MCF 10A (cell line): ENCODE measurements around the gene ZNF574. TPM values are rescaled to one million over a fixed set of nuclear protein-coding genes. Genes with fewer than 3 reads are reported as not detected.

Source experiments
- BruUV-seq: library from RNA; stranded (reverse); fragments of 400-500 nt; replicated peaks from 2 replicates; lab custom pipeline; 2021; lab: Mats Ljungman, UMichigan
- CTCF ChIA-PET: fragments of 300-600 bp; sonication (Branson Sonifier 250); formaldehyde crosslinking; extraction: SDS; loops from one replicate; lab custom pipeline; 2021; ENCODE audit warnings: antibody characterized with exemption, inconsistent platforms; lab: Yijun Ruan, JAX
- POLR2A ChIA-PET: fragments of 300-600, 350-650 bp; sonication (Branson Sonifier 250); formaldehyde crosslinking; extraction: SDS; loops from one replicate; lab custom pipeline; 2020; ENCODE audit warnings: antibody characterized with exemption, inconsistent platforms; lab: Yijun Ruan, JAX
- DNase-seq: peaks from one replicate; pipeline ENCODE4 v3.0.0-alpha.2; 2018; ENCODE audit not compliant: unreplicated experiment
- H3K27ac Mint-ChIP-seq: one replicate; pipeline ENCODE4 v1.8.0; 2022; ENCODE audit warnings: mild to moderate bottlenecking, low read depth, mixed read lengths; ENCODE audit not compliant: unreplicated experiment
- H3K27me3 Mint-ChIP-seq: one replicate; pipeline ENCODE4 v1.8.0; 2022; ENCODE audit warnings: mixed read lengths; ENCODE audit not compliant: insufficient read depth, unreplicated experiment
- H3K36me3 Mint-ChIP-seq: one replicate; pipeline ENCODE4 v1.8.0; 2022; ENCODE audit warnings: mild to moderate bottlenecking, moderate library complexity, mixed read lengths; ENCODE audit not compliant: insufficient read depth, unreplicated experiment
- H3K4me1 Mint-ChIP-seq: one replicate; pipeline ENCODE4 v1.8.0; 2022; ENCODE audit warnings: mixed read lengths; ENCODE audit not compliant: insufficient read depth, unreplicated experiment
- H3K4me3 Mint-ChIP-seq: one replicate; pipeline ENCODE4 v1.8.0; 2022; ENCODE audit warnings: mild to moderate bottlenecking, moderate library complexity, mixed read lengths; ENCODE audit not compliant: unreplicated experiment
- H3K9me3 Mint-ChIP-seq: one replicate; pipeline ENCODE4 v1.8.0; 2022; ENCODE audit warnings: mixed read lengths; ENCODE audit not compliant: unreplicated experiment
- CTCF ChIP-seq: fragments of 200-600 bp; IDR thresholded peaks from one replicate; pipeline ENCODE4 v1.8.0; 2022; ENCODE audit warnings: antibody characterized with exemption, mild to moderate bottlenecking; ENCODE audit not compliant: unreplicated experiment
- intact Hi-C: fragments of 100-400 bp; cut with micrococcal nuclease; formaldehyde crosslinking; loops from 2 replicates; pipeline ENCODE4 v1.14.1; 2022
- total RNA-seq: library from RNA; stranded (reverse); gene quantifications from 2 replicates; pipeline ENCODE4 v1.2.3, GENCODE V29; 2022

The ZNF574 gene
- total RNA-seq, 1 experiment from 2014 or later: 12.2 TPM

GRCh38 chr19:42086770-42087550, 11.0 kb downstream of the ZNF574 start:
- TF ChIP-seq CTCF: no peak
- intact Hi-C loops: no loop called here
- no peak overlapping the region for H3K4me3 Mint-ChIP-seq
- H3K9me3 Mint-ChIP-seq: no peaks in the 10 kb centered on the region
- no TSS peak for BruUV-seq
- H3K27me3 Mint-ChIP-seq: no peaks in the 10 kb centered on the region
- no peak for DNase-seq
- H3K4me1 Mint-ChIP-seq: peaks cover 12% of the 10 kb centered on the region
- H3K27ac Mint-ChIP-seq: no peak overlapping the region
- H3K36me3 Mint-ChIP-seq: peaks cover 11% of the 10 kb centered on the region
- ChIA-PET POLR2A (no interaction called here), CTCF (interaction anchor here (0.6 to 0.7 kb wide), 3 partner anchors 28 to 114 kb away, joined by 3 read pairs; no protein-coding TSS in a partner anchor)

- intact Hi-C loops: no loop called here
- Mint-ChIP-seq H3K4me1 (peaks cover 18% of the 10 kb centered on the region), H3K27ac (no peak overlapping the region), H3K4me3 (no peak overlapping the region), H3K27me3 (no peaks in the 10 kb centered on the region), H3K9me3 (no peaks in the 10 kb centered on the region), H3K36me3 (peaks cover 4% of the 10 kb centered on the region)
- BruUV-seq: no TSS peak
- POLR2A ChIA-PET: no interaction called here
- CTCF ChIA-PET: no interaction called here
- no peak for TF ChIP-seq CTCF
- no peak for DNase-seq
Observed at GRCh38 chr19:42088471-42089190, 12.7 kb downstream of the ZNF574 start.

- intact Hi-C loops: no loop called here
- no peak for DNase-seq
- no peaks in the 10 kb centered on the region for H3K27me3 Mint-ChIP-seq
- ChIA-PET CTCF (no interaction called here), POLR2A (no interaction called here)
- no peak overlapping the region for H3K4me3 Mint-ChIP-seq
- no peak overlapping the region for H3K27ac Mint-ChIP-seq
- BruUV-seq: no TSS peak
- peaks cover 4% of the 10 kb centered on the region for H3K36me3 Mint-ChIP-seq
- H3K9me3 Mint-ChIP-seq: no peaks in the 10 kb centered on the region
- no peak for TF ChIP-seq CTCF
- H3K4me1 Mint-ChIP-seq: peaks cover 22% of the 10 kb centered on the region
Observed at GRCh38 chr19:42089191-42089750, 13.3 kb downstream of the ZNF574 start.

GRCh38 chr19:42089772-42090171, 13.8 kb downstream of the ZNF574 start:
- Mint-ChIP-seq H3K27ac (no peak overlapping the region), H3K36me3 (peaks cover 4% of the 10 kb centered on the region), H3K27me3 (no peaks in the 10 kb centered on the region), H3K9me3 (no peaks in the 10 kb centered on the region), H3K4me1 (peaks cover 23% of the 10 kb centered on the region), H3K4me3 (no peak overlapping the region)
- no TSS peak for BruUV-seq
- intact Hi-C loops: no loop called here
- TF ChIP-seq CTCF: no peak
- CTCF ChIA-PET: no interaction called here
- DNase-seq: no peak
- POLR2A ChIA-PET: no interaction called here
